Thoracic aorta endothelial cell (primary cell): Measurements from ENCODE around the gene HUS1B. TPM values are rescaled to one million over a fixed set of nuclear protein-coding genes. Genes with fewer than 3 reads are reported as not detected.

Source experiments
- total RNA-seq: library from RNA; depleted of rRNA; stranded (reverse); fragments of >200 nt; gene quantifications from 2 replicates; pipeline ENCODE4 v1.2.3, GENCODE V29; 2012

Gene HUS1B
- 1.7 and 3.2 TPM in 2 replicates for total RNA-seq

GRCh38 chr6:656460-657252 is at the start of gene HUS1B:
TSS of gene HUS1B (minus strand) at chr6:657100. CDS start at chr6:656944, 156 bp downstream.

DNA sequence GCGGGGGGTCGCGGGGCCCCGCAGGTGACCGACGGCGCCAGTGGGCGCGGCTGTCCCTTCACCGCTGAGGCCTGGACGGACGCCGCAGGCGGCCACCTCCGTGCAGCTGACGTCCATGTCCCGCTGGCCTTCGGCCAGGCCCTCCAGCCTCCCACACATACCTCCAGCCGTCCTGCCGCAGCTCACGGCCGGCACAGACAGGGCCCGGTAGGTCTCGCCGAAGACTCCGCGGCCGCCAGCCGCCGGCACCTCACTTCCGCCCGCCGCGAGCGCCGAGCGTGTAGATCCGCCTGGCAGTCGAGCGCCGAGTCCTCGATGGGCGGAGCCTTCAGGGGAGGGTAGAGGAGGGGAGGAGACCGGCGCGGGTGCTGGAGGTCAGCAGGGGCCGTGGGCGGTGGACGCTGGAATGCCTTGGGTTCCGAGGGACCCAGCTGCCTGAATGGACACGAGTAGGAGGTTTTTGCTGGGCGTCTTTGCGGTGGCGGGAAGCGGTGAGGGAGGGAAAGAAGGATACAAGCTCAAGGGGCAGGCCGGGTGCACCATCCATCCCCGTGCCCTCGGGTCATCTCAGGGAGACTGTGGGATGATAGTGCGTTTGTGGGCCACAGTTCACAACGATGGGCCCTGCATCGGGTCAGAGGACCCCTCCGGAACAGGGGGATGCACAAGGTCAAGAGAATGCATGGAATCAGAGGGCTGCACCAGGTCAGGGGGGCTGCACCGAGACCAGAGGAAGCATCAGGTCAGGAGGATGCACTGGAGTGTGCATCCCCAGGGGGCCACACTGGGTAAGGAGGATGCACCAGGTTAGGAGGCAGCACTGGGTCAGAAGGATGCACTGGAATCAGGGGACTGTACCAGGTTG is 36.2 kb upstream of the HUS1B start, which contains the start of gene EXOC2:
EXOC2 (minus strand) TSS at position 282 of the 865 bp plus-strand sequence. CDS start 55,321 bp downstream, outside the sequence.

Other genes with a start within 250 kb of the HUS1B start
- 41.5 and 68.6 TPM in 2 replicates for gene EXOC2, start 36.0 kb upstream of the HUS1B start, total RNA-seq